PC-9 (cell line): Measurements from ENCODE around the gene KCNQ5.

Source experiments
- EZH2 ChIP-seq: fragments of 200-600 bp; sonication (generic); IDR thresholded peaks from 2 replicates; pipeline ENCODE4 v1.8.0; 2017; ENCODE audit warnings: antibody characterized with exemption, low read depth
- TF ChIP-seq, protein P1 (sequence below): fragments of 200-600 bp; sonication (generic); conservative IDR thresholded peaks from 2 replicates; pipeline ENCODE4 v1.6.1; 2017; ENCODE audit warnings: mixed run types, antibody characterized with exemption, mild to moderate bottlenecking, moderate library complexity

GRCh38 chr6:73157870-73158269 lies 536.0 kb downstream of the KCNQ5 start:
- TF ChIP-seq, protein P1, sequence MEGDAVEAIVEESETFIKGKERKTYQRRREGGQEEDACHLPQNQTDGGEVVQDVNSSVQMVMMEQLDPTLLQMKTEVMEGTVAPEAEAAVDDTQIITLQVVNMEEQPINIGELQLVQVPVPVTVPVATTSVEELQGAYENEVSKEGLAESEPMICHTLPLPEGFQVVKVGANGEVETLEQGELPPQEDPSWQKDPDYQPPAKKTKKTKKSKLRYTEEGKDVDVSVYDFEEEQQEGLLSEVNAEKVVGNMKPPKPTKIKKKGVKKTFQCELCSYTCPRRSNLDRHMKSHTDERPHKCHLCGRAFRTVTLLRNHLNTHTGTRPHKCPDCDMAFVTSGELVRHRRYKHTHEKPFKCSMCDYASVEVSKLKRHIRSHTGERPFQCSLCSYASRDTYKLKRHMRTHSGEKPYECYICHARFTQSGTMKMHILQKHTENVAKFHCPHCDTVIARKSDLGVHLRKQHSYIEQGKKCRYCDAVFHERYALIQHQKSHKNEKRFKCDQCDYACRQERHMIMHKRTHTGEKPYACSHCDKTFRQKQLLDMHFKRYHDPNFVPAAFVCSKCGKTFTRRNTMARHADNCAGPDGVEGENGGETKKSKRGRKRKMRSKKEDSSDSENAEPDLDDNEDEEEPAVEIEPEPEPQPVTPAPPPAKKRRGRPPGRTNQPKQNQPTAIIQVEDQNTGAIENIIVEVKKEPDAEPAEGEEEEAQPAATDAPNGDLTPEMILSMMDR, result no peak
- no peak for TF ChIP-seq EZH2
